CD4-positive, alpha-beta T cell (primary cell): ENCODE data around the gene TAF1B. TPM values are rescaled to one million over a fixed set of nuclear protein-coding genes. Genes with fewer than 3 reads are reported as not detected.

Experiments used
- ATAC-seq: fragments of 200-7000 bp; cut with Tn5 transposase; one replicate; pipeline ENCODE4 v1.10.0; 2022; ENCODE audit warnings: mild to moderate bottlenecking; ENCODE audit not compliant: poor library complexity
- CTCF ChIA-PET: fragments of 350-600 bp; sonication (Branson Sonifier 250); formaldehyde crosslinking; loops from one replicate; lab custom pipeline; 2021; ENCODE audit warnings: antibody characterized with exemption, inconsistent platforms; lab: Charles Lee
- POLR2A ChIA-PET: fragments of 350-600 bp; sonication (Branson Sonifier 250); formaldehyde crosslinking; loops from one replicate; lab custom pipeline; 2021; ENCODE audit warnings: antibody characterized with exemption, inconsistent platforms; lab: Charles Lee
- DNase-seq, 14 experiments: peaks; one replicate each; pipeline ENCODE4 v3.0.0-alpha.2; 2013 to 2020; ENCODE audit warnings: mixed read lengths in 2 of 14
- H3K27ac ChIP-seq, 2 donors: one replicate each; pipeline versions ENCODE4 v1.5.1 to v1.7.0; 2013; ENCODE audit warnings: low read length in 2 of 2, low read depth in 1 of 2, mild to moderate bottlenecking in 1 of 2
- H3K27me3 ChIP-seq, 2 experiments: 1 replicate in 1 of 2; 2 replicates in 1 of 2; pipeline versions ENCODE4 v1.6.1 to v1.7.0; 2013; ENCODE audit warnings: low read length in 2 of 2, control low read depth in 1 of 2, mild to moderate bottlenecking in 1 of 2, moderate library complexity in 1 of 2; ENCODE audit not compliant: insufficient read depth in 2 of 2, control insufficient read depth in 1 of 2
- H3K36me3 ChIP-seq: one replicate; pipeline ENCODE4 v1.6.1; 2013; ENCODE audit warnings: low read length, control low read depth; ENCODE audit not compliant: insufficient read depth
- H3K4me1 ChIP-seq: one replicate; pipeline ENCODE4 v1.6.1; 2013; ENCODE audit warnings: low read length, control low read depth; ENCODE audit not compliant: insufficient read depth
- H3K4me3 ChIP-seq: one replicate; pipeline ENCODE4 v1.5.1; 2013; ENCODE audit warnings: mild to moderate bottlenecking, low read length, moderate library complexity
- H3K9me3 ChIP-seq, 2 experiments: 1 replicate in 1 of 2; 2 replicates in 1 of 2; pipeline versions ENCODE4 v1.6.1 to v1.7.0; 2013; ENCODE audit warnings: low read length in 2 of 2, mild to moderate bottlenecking in 2 of 2, control low read depth in 1 of 2, moderate library complexity in 1 of 2; ENCODE audit not compliant: control insufficient read depth in 1 of 2, insufficient read depth in 1 of 2
- H3K27ac Mint-ChIP-seq: one replicate; pipeline ENCODE4 v1.8.0; 2020; ENCODE audit warnings: mixed read lengths
- H3K27me3 Mint-ChIP-seq: one replicate; pipeline ENCODE4 v1.8.0; 2021; ENCODE audit warnings: mixed read lengths
- H3K36me3 Mint-ChIP-seq: one replicate; pipeline ENCODE4 v1.8.0; 2021; ENCODE audit warnings: low read depth, mixed read lengths
- H3K4me1 Mint-ChIP-seq: one replicate; pipeline ENCODE4 v1.8.0; 2021; ENCODE audit warnings: low read depth, mixed read lengths
- H3K4me3 Mint-ChIP-seq: one replicate; pipeline ENCODE4 v1.8.0; 2020; ENCODE audit warnings: mild to moderate bottlenecking, mixed read lengths
- H3K9me3 Mint-ChIP-seq: one replicate; pipeline ENCODE4 v1.8.0; 2020; ENCODE audit warnings: mixed read lengths
- CTCF ChIP-seq: fragments of 200-600 bp; IDR thresholded peaks from one replicate; pipeline ENCODE4 v1.8.0; 2022; ENCODE audit warnings: antibody characterized with exemption, mild to moderate bottlenecking
- intact Hi-C, 2 experiments: fragments of 100-400 bp; cut with DNase I in 1 of 2; cut with micrococcal nuclease in 1 of 2; formaldehyde crosslinking; loops; one replicate each; pipeline versions ENCODE4 v1.15.1 to v1.9.0; 2023 to 2025; cut with DNase I, micrococcal nuclease
- total RNA-seq, 174 experiments: library from RNA in 2 of 174; stranded (reverse) in 2 of 174; gene quantifications; one replicate each; pipeline ENCODE4 v1.2.3 and lab custom pipeline; 2021 to 2026

Gene TAF1B
- total RNA-seq, 2 experiments from 2014 or later: 9.9 to 10.8 TPM

DNA sequence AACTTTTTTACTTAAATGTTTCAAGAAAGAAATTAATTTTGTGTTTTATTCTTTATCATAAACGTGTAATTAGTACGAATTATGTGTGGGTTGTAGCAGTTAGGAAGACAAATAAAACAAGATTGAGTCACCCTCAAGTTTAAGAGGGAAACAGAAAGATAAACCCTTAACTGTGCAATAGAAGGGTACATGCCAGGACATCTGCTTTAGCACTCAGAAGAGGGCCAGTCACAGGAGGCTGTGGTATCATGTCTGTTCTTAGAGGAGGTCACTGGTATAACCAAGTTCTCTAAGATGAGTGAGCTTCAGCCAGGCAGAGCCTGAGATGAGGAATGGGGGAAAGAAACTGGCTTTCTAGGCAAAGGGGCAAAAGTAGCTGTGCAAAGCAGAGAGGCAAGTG lies 65.8 kb downstream of the TAF1B start:
- CTCF ChIA-PET: interaction anchor here (0.6 to 1.7 kb wide), 3 partner anchors 9 to 963 kb away, joined by 3 to 5 read pairs (median 3); no protein-coding TSS in a partner anchor
- no peaks in the 10 kb centered on the region for H3K9me3 Mint-ChIP-seq
- intact Hi-C loops: no loop called here
- no peak overlapping the region for H3K4me3 ChIP-seq
- peaks cover 30% of the 10 kb centered on the region for H3K36me3 ChIP-seq
- H3K4me3 Mint-ChIP-seq: no peak overlapping the region
- H3K27ac ChIP-seq: no peak overlapping the region
- ATAC-seq (no peak), DNase-seq (no peak)
- TF ChIP-seq CTCF: no peak
- H3K4me1 ChIP-seq: no peaks in the 10 kb centered on the region
- H3K27ac Mint-ChIP-seq: no peak overlapping the region
- H3K27me3 Mint-ChIP-seq: no peaks in the 10 kb centered on the region
- no peaks in the 10 kb centered on the region for H3K4me1 Mint-ChIP-seq
- POLR2A ChIA-PET: no interaction called here
- H3K36me3 Mint-ChIP-seq: peaks cover 51% of the 10 kb centered on the region
- H3K27me3 ChIP-seq: no peaks in the 10 kb centered on the region
- no peaks in the 10 kb centered on the region for H3K9me3 ChIP-seq

DNA sequence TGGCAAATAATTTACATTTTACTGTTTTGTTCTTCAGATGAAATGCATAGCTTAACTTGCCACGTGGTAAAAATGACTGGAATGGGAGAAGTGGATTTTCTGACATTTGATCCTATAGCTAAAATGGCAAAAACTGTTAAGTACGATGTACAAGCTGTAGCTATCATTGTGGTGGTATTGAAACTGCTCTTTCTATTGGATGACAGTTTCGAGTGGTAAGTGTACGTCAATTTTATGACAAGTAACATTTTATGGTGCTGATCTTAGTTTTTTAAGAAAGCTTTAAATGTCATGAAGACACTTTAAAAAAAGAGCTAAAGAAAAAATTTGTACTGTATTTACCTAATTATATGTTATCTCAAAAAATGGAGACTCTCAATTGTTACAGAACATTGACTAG lies 67.4 kb downstream of the TAF1B start:
- Mint-ChIP-seq H3K4me1 (no peaks in the 10 kb centered on the region), H3K9me3 (no peaks in the 10 kb centered on the region), H3K36me3 (peaks cover 55% of the 10 kb centered on the region), H3K4me3 (no peak overlapping the region), H3K27ac (no peak overlapping the region), H3K27me3 (no peaks in the 10 kb centered on the region)
- Histone ChIP-seq H3K9me3 (no peaks in the 10 kb centered on the region), H3K27me3 (no peaks in the 10 kb centered on the region), H3K4me3 (no peak overlapping the region), H3K27ac (no peak overlapping the region), H3K36me3 (peaks cover 30% of the 10 kb centered on the region), H3K4me1 (no peaks in the 10 kb centered on the region)
- ATAC-seq (no peak), DNase-seq (no peak)
- CTCF ChIA-PET: no interaction called here
- no peak for TF ChIP-seq CTCF
- POLR2A ChIA-PET: interaction anchor here (1.4 kb wide), 1 partner anchor 15 kb away, joined by 6 read pairs; no protein-coding TSS in a partner anchor
- intact Hi-C loops: no loop called here

DNA sequence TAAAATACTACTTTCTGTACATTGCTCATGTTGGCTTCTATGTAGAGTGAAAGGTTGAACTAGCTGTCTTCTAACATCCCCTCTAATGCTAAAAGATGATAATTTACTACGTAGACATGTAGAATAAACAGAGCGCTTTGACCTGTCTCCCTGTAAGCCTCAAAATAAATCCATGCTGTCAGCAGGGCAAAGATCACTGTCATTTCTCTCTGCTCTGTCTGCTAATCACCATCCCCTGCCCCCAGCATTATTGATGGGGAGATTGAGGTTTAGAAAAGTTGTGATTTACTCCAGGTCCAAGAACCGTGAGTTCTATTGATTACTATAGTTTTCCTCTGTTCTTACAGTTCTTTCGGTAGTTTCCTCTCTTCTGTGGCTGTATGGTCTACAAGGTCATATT lies 69.2 kb downstream of the TAF1B start:
- H3K4me3 Mint-ChIP-seq: no peak overlapping the region

More for the DNA sequence above, 69.2 kb downstream of the TAF1B start:
- H3K4me1 Mint-ChIP-seq: no peaks in the 10 kb centered on the region
- H3K27ac Mint-ChIP-seq: no peak overlapping the region
- Histone ChIP-seq H3K27ac (no peak overlapping the region), H3K4me3 (no peak overlapping the region), H3K9me3 (no peaks in the 10 kb centered on the region), H3K27me3 (no peaks in the 10 kb centered on the region), H3K4me1 (no peaks in the 10 kb centered on the region), H3K36me3 (peaks cover 24% of the 10 kb centered on the region)
- ChIA-PET CTCF (no interaction called here), POLR2A (no interaction called here)
- DNase-seq (no peak), ATAC-seq (no peak)
- no peaks in the 10 kb centered on the region for H3K9me3 Mint-ChIP-seq
- intact Hi-C loops: no loop called here
- H3K36me3 Mint-ChIP-seq: peaks cover 59% of the 10 kb centered on the region
- no peaks in the 10 kb centered on the region for H3K27me3 Mint-ChIP-seq
- no peak for TF ChIP-seq CTCF
